HG03521 (cell line): ENCODE results near the gene PRKCZ.
A peak's percentile ranks its signal among the peaks of the same experiment; 100 is the strongest.

Experiments
- ATAC-seq: cut with Tn5 transposase; IDR thresholded peaks from one replicate; pipeline ENCODE4 v1.9.1; 2021; ENCODE audit warnings: mild to moderate bottlenecking, moderate library complexity; ENCODE audit not compliant: unreplicated experiment

The PRKCZ gene

DNA sequence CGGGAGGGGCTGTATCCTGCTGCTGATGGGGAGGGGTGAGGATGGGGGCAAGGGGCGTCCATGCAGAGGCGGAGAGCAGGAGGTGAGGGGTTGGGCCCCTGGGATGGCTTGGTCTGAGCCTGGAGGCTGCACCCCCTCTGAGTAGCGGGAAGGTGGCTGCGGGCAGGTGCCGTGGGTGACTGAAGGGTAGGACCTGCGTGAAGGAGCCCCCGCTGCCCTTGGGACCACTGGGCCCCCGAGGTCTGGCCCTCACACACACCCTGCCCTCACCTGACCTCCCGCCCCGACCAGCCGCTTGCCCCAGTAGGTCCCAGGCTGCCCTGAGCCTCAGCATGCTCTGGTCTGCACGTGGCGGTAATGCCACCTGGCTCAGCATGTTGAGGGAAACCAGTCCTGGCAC lies 165.1 kb downstream of the PRKCZ start:
- no peak for ATAC-seq

GRCh38 chr1:2215909-2216766 lies 165.9 kb downstream of the PRKCZ start:
- no peak for ATAC-seq

DNA sequence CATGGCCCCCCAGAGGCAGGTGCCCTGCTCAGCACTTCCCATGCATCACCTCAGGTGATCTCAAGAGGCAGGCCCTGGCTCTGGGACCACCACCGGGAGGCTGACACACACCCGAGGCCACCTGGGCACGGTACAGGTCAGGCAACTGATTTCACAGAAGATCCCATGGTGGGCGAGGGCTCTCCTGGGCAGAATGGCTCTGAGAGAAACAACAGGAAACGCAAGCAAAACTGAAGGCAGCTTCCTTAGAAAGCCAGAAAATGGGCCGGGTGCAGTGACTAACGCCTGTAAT lies 166.5 kb downstream of the PRKCZ start:
- ATAC-seq: no peak

- ATAC-seq: no peak
Observed at GRCh38 chr1:2221271-2221670, 171.1 kb downstream of the PRKCZ start.

- no peak for ATAC-seq
Observed at GRCh38 chr1:2224170-2224584, 174.0 kb downstream of the PRKCZ start.

GRCh38 chr1:2224631-2225428 lies 174.6 kb downstream of the PRKCZ start:
- ATAC-seq: no peak

DNA sequence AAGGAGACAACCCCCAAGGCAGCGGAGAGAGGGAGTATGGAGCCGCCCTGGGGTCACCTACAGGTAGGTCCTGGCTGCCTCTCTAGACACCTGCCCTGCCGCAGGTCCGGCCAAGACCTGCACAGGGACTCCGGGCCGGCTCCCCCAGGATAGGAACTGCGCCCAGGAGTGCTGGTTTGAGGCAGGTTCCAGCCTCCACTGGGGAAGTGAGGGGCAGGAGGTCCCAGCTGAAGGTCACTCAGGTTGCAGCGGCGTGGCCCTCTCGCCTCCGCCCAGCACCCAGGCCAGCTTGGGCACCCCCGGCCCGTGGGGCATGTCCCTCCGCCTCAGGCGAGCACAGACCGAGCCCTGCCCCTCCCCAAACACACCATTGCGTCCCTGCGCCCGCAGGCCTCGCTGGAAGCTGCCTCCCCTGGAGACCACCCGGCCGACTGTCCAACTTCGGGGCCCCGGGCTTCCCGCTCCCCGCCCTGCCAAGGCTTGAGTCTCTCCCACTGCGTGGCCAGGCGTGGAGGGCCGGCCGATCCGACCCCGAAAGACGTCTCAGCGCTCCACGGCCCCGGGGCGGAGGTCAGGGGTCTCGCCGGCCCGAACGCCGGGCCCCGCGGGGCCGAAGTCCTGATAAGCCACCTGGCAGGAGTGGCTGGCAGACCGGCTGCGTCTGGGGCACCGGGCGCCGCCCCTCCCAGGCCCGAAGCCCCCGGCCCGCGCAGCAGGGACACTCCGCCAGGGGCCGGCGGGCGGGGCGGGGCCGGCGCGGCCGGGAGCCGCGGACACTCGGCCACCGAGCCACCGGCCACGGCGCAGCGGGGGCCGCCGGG lies 176.5 kb downstream of the PRKCZ start:
- no peak for ATAC-seq

DNA sequence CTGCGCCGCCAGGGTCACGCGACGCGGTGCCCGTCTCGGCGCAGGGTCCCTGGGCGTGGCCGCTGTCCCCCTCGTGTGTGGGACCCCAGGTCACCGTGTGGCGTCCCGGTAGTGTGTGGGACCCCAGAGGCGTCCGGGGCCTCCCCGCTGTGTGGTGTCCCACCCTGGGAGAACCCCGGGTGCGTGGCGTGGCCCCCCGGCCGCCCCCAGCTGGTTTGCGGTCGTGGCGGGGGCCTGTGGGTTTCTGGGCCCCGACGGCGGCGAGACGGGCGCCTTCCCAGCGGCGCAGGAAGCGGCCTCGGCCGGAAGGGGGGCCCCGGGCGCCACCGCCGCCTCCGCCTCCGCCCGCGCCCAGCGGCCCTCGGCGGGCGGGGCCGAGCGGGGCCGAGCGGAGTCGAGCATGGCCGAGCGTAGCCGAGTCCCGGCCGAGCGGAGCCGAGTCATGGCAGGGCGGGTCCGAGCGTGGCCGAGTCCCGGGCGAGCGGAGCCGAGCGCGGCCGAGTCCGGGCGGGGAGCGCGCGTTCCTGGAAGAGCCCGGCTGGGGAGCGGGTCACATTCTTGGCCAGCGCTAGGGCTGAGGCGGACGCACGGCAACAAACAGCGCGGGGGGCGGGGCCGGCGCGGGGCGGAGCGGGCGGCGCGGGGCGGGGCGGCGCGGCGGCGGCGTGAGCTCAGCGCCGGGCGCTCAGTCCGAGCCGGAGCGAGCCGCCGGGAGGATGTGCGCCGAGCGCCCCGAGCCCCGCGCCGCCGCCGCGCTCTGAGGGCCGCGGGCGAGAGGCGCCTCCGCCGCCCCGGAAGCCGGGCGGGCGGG lies 177.3 kb downstream of the PRKCZ start:
- peak; percentile 91 for ATAC-seq

DNA sequence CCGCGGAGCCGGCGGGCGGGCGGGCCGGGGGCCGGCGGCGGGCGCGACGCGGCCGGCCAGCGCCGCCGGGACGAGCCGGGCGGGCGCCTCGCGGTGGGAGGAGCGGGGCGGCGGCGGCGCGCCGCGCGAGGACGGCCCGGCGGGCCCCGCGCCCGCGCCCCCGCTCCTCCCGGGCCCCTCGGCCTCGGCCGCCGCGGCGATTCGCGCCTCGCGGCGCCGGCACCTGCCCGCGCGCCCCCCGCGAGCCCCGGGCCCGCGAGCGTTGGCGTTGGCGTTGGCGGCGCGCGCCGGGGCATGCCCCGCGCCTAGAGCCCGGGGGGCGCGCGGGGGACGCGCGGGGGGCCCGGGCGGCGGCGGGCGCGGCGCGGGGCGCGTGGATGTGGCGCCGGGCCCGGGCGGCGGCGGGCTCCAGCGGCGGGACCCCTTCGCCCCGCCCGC lies 178.0 kb downstream of the PRKCZ start, which contains the start of gene SKI:
Gene SKI, plus strand, starts transcription at position 163 of the 438 bp plus-strand sequence. CDS start 448 bp downstream, outside the sequence.
- no peak for ATAC-seq

DNA sequence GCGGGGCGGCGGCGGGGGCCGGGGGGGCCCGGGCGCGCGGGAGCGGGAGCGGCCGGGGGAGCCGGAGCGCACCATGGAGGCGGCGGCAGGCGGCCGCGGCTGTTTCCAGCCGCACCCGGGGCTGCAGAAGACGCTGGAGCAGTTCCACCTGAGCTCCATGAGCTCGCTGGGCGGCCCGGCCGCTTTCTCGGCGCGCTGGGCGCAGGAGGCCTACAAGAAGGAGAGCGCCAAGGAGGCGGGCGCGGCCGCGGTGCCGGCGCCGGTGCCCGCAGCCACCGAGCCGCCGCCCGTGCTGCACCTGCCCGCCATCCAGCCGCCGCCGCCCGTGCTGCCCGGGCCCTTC lies 178.5 kb downstream of the PRKCZ start:
- no peak for ATAC-seq

- ATAC-seq: no peak
Observed at GRCh38 chr1:2229037-2229864, 179.0 kb downstream of the PRKCZ start.

DNA sequence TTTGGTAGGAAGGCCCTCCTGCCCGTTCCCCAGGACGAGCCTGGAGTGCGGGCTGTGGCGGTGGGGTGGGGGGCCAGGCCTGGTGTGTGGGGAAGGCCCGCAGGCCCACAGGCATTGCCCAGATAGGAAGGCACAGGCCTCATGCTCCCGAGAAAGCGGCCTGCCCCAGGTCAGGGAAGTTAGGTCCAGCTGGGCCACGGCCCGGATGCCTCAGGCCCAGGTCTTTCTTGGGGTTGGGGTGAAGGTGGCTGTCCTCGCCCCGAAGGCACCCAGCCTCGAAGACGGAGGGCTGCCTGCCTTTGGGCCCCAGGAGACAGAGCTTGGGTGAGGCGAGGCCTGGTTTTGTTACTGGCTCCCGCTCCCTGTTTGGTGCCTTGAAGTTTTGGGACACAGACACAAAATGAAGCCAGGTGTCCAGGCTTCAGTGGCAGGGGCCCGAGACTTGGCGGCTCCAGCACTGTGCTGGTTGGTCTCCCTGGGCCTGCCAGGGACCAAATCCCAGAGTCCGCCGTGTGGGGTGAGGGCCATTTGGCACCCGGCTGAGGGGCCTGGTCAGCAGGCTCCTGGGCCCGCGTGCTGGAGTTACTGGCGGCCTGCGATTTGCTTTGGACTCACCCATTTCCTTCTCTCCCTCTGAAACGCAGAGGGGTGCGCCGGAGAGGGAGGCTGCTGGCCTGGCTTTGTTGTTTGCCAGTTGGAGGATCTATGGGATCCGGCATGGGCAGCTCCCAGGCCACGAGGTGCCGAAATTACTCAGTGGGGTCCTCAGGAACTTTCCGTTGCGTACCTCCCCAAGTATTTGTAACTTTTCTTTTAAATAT lies 179.9 kb downstream of the PRKCZ start:
- ATAC-seq: no peak

DNA sequence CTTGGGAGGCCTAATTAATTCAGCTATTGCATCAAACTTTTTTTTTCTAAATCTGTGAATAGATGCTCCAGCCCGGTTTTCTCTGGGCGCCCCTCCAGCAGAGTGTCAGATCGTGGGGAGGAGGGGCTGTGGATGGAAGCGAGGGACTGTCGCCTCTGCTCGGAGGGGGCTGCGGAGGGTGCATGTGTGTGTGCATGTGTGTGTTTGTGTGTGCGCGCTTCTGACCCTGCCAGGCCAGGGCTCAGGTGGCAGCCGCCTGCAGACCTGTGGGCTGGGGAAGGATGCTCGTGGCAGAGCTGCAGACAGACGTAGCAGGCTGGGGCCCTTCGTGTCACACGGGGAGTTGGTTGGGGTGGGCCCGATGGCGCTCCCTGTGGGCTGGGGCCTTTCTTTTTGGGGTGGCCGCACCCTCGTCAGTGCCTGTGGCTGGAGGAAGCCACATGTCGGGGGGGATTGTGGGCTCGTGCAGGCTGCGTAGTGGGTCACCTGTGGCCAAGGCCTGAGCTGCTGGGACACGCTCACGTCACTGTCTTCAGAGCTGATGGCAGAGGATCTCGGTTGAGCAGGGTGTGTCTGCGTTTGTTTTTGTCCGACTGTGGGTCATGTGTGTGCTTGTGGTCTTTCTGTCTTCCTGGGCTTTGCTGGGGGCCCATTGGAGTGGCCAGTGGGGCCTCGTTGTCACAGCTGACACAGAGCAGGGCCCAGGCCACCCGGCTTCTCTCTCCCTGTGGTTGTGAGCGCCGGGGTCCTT lies 180.7 kb downstream of the PRKCZ start:
- ATAC-seq: no peak

- no peak for ATAC-seq
Observed at GRCh38 chr1:2231532-2232254, 181.5 kb downstream of the PRKCZ start.

- ATAC-seq: no peak
Observed at GRCh38 chr1:2232255-2232915, 182.2 kb downstream of the PRKCZ start.

GRCh38 chr1:2232916-2233438 lies 182.8 kb downstream of the PRKCZ start:
- ATAC-seq: no peak

GRCh38 chr1:2233468-2233867 lies 183.3 kb downstream of the PRKCZ start:
- no peak for ATAC-seq
